Activated T-helper 2 cell treated with anti-CD3 and anti-CD28 coated beads, Interferon-gamma antibody, Interleukin-2, Interleukin-4, amounts not matched to agents 10 μg/mL and 5 μg/mL and 100 μg/mL, durations not matched to agents 14 hours and 24 hours and 36 hours (primary cell): ENCODE measurements around the gene PER3. TPM values are rescaled to one million over a fixed set of nuclear protein-coding genes. Genes with fewer than 3 reads are reported as not detected.

Experiments
- DNase-seq: peaks from one replicate; pipeline ENCODE4 v3.0.0; 2021; ENCODE audit warnings: low spot score
- H3K27ac Mint-ChIP-seq: one replicate; pipeline ENCODE4 v1.8.0; 2021; ENCODE audit warnings: mixed read lengths
- H3K27me3 Mint-ChIP-seq: one replicate; pipeline ENCODE4 v1.8.0; 2021; ENCODE audit warnings: low read depth, mixed read lengths
- H3K36me3 Mint-ChIP-seq: one replicate; pipeline ENCODE4 v1.8.0; 2021; ENCODE audit warnings: low read depth, mixed read lengths
- H3K4me1 Mint-ChIP-seq: one replicate; pipeline ENCODE4 v1.8.0; 2021; ENCODE audit warnings: low read depth, mixed read lengths
- H3K4me3 Mint-ChIP-seq: one replicate; pipeline ENCODE4 v1.8.0; 2021; ENCODE audit warnings: low read depth, mild to moderate bottlenecking, moderate library complexity, mixed read lengths
- H3K9me3 Mint-ChIP-seq: one replicate; pipeline ENCODE4 v1.8.0; 2021; ENCODE audit warnings: mixed read lengths
- intact Hi-C: fragments of 100-400 bp; cut with micrococcal nuclease; formaldehyde crosslinking; loops from one replicate; pipeline ENCODE4 v1.15.1; 2023
- total RNA-seq: library from RNA; stranded (reverse); gene quantifications from 2 replicates; pipeline ENCODE4 v1.2.3, GENCODE V29; 2022

The PER3 gene
- total RNA-seq, 1 donor from 2014 or later = 4.5 TPM

DNA sequence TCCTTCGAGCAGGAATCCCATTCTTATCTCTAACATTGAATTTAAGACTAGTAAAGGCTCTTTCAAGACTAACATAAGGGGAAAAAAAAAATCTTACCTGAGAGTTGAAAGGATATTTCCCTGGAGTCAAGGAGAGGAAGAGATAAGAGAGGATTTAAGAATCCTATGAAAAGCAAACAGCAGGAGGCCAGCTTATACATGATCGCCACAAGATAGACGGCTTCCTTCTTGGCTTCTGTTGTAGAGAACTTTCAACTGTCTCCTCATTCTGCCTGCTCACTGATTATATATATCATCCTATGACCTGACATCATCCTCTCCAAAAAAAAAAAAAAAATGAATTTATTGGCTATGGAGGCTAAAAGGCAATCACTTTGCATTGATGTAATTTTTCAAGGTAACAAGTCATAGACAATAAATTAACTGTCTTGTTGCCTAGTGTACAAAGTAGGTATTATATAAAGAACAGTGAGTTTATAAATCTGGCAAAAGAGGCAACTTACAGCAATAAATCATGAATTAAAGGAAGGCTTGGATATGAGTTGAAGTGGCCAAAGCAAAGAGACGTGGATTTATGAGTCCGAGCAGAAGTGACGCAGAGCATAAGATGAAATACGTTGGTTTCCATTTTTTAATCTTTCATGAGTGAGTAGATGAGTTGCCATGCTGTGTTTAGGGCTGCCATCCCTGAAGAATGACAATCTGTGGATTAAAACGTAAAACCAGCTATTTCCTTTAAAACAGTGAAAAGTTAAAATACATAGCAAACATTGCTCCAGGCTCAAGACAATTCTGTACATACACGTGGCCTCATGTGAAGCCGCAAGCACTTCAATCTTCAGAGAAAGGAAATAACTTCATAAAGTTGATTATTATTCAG lies 69.0 kb downstream of the PER3 start, which contains the start of gene UTS2:
Gene UTS2, minus strand, starts transcription at position 262 of the 880 bp plus-strand sequence. Its CDS starts 62 bp downstream, at position 200.
- intact Hi-C loops = no loop called here
- no peaks in the 10 kb centered on the region for H3K36me3 Mint-ChIP-seq
- peaks cover 3% of the 10 kb centered on the region for H3K4me1 Mint-ChIP-seq
- no peaks in the 10 kb centered on the region for H3K9me3 Mint-ChIP-seq
- peaks cover 17% of the 10 kb centered on the region for H3K27me3 Mint-ChIP-seq
- no peak within 1 kb of the TSS for H3K27ac Mint-ChIP-seq
- no peak for DNase-seq
- no peak within 1 kb of the TSS for H3K4me3 Mint-ChIP-seq

DNA sequence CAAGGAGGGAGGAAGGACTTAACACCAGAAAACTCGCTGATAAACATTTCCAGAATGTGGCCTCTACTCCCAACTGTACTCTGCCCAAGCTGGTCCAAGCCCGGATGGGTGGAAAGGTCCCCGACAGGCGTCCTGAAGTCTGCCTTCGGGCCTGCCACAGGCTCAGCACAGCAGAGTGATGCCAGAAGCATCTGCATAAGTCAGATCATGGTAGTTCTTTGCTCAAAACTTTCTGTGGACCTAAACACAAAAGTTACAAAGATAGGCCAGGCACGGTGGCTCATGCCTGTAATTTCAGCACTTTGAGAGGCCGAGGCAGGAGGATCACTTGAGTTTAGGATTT lies 69.6 kb downstream of the PER3 start:
- Mint-ChIP-seq H3K9me3 (no peaks in the 10 kb centered on the region), H3K27me3 (peaks cover 17% of the 10 kb centered on the region), H3K27ac (no peak overlapping the region), H3K36me3 (no peaks in the 10 kb centered on the region), H3K4me3 (no peak overlapping the region), H3K4me1 (peaks cover 3% of the 10 kb centered on the region)
- intact Hi-C loops = no loop called here
- DNase-seq = no peak

DNA sequence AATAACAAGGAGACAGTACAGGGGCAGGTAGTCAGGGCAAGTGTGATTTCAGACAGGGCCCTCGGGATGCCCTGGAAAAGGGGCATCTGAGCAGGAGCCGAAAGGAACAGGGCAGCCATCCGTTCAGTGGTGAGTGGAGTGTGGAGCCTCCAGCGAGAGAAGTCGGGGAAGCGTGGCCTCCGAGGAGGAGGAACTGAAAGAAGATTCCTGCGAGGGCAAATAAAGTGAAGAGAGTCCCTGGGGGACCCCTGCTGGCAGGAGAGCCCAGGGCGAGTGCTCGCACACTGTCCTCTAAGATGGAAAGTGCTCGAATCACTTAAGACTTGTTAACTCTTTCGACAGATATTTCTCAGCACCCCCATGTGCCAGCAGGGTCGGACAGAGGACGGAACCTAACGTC lies 72.3 kb downstream of the PER3 start:
- H3K36me3 Mint-ChIP-seq = no peaks in the 10 kb centered on the region
- peaks cover 12% of the 10 kb centered on the region for H3K27me3 Mint-ChIP-seq
- H3K4me1 Mint-ChIP-seq = peaks cover 3% of the 10 kb centered on the region
- intact Hi-C loops = no loop called here
- H3K9me3 Mint-ChIP-seq = no peaks in the 10 kb centered on the region
- H3K27ac Mint-ChIP-seq = no peak overlapping the region
- H3K4me3 Mint-ChIP-seq = no peak overlapping the region
- no peak for DNase-seq

DNA sequence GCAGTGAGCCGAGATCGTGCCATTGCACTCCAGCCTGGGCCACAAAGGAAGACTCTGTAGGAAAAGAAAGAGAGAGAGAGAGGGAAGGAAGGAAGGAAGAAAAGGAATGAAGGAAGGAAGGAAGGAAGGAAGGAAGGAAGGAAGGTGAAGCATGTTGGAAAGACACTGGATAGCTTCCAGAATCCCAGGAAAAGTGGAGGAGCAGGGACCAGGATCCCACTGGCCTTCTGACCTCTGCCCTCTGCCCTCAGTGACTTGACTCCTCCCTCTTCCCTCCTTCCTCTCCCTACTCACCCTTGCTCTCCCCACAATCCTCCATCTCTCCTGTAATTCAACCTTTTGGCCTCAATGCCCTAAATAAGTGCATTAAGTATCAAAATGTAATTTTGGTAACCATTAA lies 72.9 kb downstream of the PER3 start:
- intact Hi-C loops = no loop called here
- no peak for DNase-seq
- H3K4me3 Mint-ChIP-seq = no peak overlapping the region
- H3K27ac Mint-ChIP-seq = no peak overlapping the region
- peaks cover 12% of the 10 kb centered on the region for H3K27me3 Mint-ChIP-seq
- no peaks in the 10 kb centered on the region for H3K36me3 Mint-ChIP-seq
- H3K4me1 Mint-ChIP-seq = peaks cover 3% of the 10 kb centered on the region
- no peaks in the 10 kb centered on the region for H3K9me3 Mint-ChIP-seq

DNA sequence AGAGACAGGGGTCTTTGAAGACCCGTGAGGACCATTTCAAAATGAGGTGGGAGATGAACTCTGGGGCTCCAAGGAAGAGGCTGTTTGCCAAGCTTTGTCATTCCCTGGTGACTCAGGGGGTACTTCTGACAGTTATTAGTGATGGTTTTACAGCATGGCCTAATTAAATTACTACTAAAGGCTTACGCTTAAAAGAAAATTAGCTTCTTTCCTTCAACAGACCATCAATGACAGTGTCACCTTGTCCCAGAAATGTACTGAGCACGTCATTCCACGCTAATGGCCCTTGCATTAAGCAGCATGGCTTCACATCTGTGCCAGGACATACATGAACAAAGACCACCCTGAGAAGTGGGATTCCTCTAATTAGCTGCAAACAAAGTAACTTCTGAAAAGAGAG lies 73.9 kb downstream of the PER3 start:
- Mint-ChIP-seq H3K27ac (no peak overlapping the region), H3K36me3 (no peaks in the 10 kb centered on the region), H3K4me3 (no peak overlapping the region), H3K27me3 (peaks cover 7% of the 10 kb centered on the region), H3K4me1 (peaks cover 3% of the 10 kb centered on the region), H3K9me3 (no peaks in the 10 kb centered on the region)
- intact Hi-C loops = no loop called here
- no peak for DNase-seq

DNA sequence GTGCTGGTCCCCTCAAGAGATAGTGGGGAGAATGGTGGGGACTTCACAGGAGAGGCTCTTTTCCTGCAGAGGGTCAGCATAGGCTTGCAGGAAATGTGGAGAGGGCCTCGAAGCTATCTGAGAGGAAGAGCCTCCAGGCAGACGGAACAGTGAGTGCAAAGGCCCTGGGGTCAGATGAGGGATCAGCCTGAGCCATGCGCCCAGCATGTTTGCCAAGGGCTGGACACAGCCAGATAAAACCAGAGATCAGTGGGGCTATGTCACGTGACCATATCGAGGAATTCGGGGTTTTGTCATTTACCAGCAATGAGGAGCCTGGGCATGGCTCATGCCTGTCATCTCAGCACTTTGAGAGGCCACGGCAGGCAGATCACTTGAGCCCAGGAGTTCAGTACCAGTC lies 75.3 kb downstream of the PER3 start:
- no peaks in the 10 kb centered on the region for H3K9me3 Mint-ChIP-seq
- H3K4me3 Mint-ChIP-seq = no peak overlapping the region
- H3K27me3 Mint-ChIP-seq = peaks cover 3% of the 10 kb centered on the region
- H3K4me1 Mint-ChIP-seq = peaks cover 3% of the 10 kb centered on the region
- H3K27ac Mint-ChIP-seq = no peak overlapping the region
- intact Hi-C loops = no loop called here
- DNase-seq = no peak
- H3K36me3 Mint-ChIP-seq = no peaks in the 10 kb centered on the region

DNA sequence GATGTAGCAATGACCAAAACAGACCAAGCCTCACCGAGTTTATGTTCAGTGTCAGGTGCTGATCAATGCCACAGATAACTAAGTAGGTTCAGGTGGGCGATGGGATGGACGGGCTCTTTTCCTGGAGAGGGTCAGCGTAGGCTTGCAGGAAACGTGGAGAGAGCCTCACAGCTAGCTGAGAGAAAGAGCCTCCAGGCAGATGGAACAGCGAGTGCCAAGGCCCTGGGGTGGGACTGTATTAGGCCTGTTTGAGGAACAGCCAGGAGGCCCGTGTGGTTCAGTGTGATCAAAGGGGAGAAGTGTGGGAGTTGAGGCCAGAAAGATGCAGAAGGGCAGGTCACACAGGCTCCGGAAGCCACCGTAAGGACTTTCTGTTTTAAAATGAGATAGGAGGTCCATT lies 76.0 kb downstream of the PER3 start:
- intact Hi-C loops = no loop called here
- Mint-ChIP-seq H3K9me3 (no peaks in the 10 kb centered on the region), H3K4me3 (no peak overlapping the region), H3K27ac (no peak overlapping the region), H3K4me1 (peaks cover 3% of the 10 kb centered on the region), H3K27me3 (peaks cover 3% of the 10 kb centered on the region), H3K36me3 (no peaks in the 10 kb centered on the region)
- no peak for DNase-seq

DNA sequence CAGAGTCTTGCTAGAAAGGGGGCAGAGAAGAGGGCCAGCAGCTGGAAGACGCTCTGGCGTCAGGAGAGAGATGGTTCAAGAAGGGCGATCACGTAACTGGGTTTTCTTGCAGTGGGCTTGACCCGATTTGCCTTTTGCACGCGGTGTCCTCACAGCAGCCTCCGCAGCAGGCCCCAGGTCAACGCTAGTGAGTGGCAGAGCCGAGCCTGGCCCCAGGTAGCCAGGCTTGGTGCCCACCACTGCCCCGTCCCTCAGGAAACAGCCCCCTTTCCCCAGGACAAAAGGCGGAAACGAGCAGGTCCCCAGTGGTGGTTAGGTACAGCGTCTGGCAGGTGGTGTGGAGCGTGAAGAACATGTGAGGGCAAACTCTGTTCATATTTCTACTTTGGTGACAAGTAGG lies 77.4 kb downstream of the PER3 start:
- Mint-ChIP-seq H3K9me3 (no peaks in the 10 kb centered on the region), H3K27ac (no peak overlapping the region), H3K4me3 (no peak overlapping the region), H3K36me3 (no peaks in the 10 kb centered on the region), H3K27me3 (no peaks in the 10 kb centered on the region), H3K4me1 (no peaks in the 10 kb centered on the region)
- intact Hi-C loops = no loop called here
- no peak for DNase-seq

DNA sequence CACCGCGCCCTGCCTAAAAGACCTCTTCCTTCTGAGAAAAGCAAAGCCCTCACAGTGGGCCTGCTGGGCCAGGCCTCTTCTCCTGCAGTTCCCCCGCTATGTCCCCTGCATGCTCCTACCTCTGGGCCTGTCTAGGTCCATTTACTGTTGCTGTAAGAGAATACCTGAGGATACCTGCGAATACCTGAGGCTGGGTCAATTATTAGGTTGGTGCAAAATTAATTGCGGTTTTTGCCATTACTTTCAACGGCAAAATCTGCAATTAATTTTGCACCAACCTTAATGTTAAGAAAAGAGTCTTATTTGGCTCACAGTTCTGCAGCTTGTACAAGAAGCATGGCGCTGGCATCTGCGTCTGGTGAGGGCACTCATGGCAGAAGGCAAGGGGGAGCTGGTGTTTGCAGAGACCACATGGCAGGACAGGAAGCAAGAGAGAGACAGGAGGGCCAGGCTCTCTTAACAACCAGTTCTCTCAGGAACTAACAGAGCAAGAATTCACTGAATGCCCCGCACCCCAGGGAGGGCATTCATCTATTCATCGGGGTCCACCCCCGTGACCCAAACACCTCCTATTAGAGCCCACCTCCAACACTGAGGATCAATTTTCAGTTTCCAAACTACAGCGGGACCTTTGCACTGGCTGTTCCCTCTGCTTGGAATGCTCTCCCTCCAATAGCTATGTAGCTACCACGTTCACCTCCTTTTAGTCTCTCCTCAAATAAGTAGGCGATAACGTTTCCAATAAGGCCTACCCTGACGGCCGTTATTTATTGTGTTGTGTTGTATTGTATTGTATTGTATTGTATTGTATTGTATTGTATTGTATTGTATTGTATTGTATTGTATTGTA lies 78.3 kb downstream of the PER3 start:
- Mint-ChIP-seq H3K4me3 (no peak overlapping the region), H3K4me1 (no peaks in the 10 kb centered on the region), H3K36me3 (no peaks in the 10 kb centered on the region), H3K27ac (no peak overlapping the region), H3K9me3 (no peaks in the 10 kb centered on the region), H3K27me3 (no peaks in the 10 kb centered on the region)
- intact Hi-C loops = no loop called here
- DNase-seq = no peak

DNA sequence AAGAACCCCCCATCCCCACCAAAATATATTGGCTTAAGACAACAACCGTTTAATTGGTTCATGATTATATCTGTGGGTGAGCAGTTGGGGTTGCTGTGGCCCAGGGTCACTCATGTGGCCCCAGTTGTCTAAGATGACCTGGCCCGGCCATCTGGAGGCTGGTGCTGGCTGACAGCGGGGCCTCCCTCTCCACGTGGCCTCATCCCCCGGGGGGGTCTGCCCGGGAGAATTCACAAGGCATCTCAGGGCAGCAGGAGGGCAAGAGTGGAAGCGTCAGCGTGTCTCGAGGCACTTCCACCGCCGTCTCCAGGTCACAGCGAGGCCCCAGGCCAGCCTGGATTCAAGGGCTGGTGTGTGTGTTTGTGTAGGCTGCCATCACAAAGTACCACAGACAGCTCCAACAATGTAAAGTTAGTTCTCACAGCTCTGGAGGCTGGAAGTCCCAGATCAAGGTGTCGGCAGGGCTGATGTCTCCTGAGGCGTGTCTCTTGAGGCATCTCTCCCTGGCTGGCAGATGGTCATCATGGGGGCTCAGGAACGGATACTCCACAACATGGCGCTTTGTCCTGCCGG lies 79.8 kb downstream of the PER3 start:
- H3K36me3 Mint-ChIP-seq = no peaks in the 10 kb centered on the region
- H3K4me3 Mint-ChIP-seq = no peak overlapping the region
- intact Hi-C loops = no loop called here
- no peak overlapping the region for H3K27ac Mint-ChIP-seq
- H3K4me1 Mint-ChIP-seq = no peaks in the 10 kb centered on the region
- H3K9me3 Mint-ChIP-seq = no peaks in the 10 kb centered on the region
- no peaks in the 10 kb centered on the region for H3K27me3 Mint-ChIP-seq
- no peak for DNase-seq

DNA sequence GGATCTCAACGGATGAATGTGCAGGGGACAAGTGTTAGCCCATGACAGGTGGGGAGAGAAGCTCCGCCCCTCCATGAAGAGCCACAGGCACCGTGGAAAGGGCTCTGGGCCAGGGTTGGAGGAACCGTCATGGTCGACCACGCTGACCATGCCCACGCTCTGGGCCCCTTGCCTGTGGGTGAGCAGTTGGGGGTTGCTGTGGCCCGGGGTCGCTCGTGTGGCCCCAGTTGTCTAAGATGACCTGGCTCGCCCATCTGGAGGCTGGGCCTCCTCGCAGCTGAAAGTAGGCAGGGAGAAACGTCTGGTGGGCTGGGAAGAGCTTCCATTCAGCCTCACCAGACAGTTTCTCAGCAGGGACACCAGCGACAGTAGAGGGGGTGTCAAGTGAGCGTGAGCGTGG lies 81.9 kb downstream of the PER3 start:
- DNase-seq = no peak
- intact Hi-C loops = no loop called here
- no peak overlapping the region for H3K27ac Mint-ChIP-seq
- no peaks in the 10 kb centered on the region for H3K4me1 Mint-ChIP-seq
- no peaks in the 10 kb centered on the region for H3K9me3 Mint-ChIP-seq
- no peaks in the 10 kb centered on the region for H3K36me3 Mint-ChIP-seq
- no peak overlapping the region for H3K4me3 Mint-ChIP-seq
- H3K27me3 Mint-ChIP-seq = no peaks in the 10 kb centered on the region

DNA sequence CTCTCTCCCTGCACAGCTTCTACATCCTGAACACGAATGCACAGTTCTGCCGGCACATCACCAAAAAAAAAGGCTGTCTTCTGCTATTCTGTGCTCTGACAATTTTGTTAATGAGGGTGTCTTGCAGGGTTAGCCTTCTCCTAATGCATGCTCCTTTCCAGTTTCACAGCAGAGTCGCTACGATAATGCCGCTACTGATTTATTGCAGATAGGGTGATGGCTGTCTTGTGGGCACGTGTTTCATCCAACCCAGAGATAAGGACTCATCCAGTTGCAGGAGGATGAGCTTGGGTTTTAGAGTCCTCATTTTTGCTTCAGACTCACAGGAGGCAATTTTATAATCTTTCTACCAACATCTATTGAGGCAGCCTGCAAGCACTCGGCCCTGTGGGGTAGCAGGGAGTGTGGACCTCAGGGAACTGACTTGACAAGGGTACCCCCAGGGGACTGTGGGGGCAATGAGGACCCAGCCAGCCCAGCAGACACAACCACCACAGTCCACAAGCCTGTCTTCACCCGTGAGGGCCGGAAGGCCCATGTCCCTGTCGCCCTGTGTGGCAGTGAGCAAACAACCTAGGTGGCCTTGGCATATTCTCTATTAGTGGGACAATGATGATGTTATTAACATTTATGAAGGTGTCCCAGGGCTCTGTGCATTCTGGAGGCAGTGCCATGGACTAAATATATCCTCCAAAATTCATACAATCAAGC lies 84.1 kb downstream of the PER3 start:
- H3K27me3 Mint-ChIP-seq = peaks cover 1% of the 10 kb centered on the region
- H3K36me3 Mint-ChIP-seq = no peaks in the 10 kb centered on the region
- H3K27ac Mint-ChIP-seq = no peak overlapping the region
- no peak for DNase-seq
- H3K9me3 Mint-ChIP-seq = no peaks in the 10 kb centered on the region
- no peaks in the 10 kb centered on the region for H3K4me1 Mint-ChIP-seq
- no peak overlapping the region for H3K4me3 Mint-ChIP-seq
- intact Hi-C loops = no loop called here
